NCI-H345 (cell line): Measurements from ENCODE around the gene CASR.

Experiments used
- DNase-seq: peaks from one replicate; lab custom pipeline; 2025; lab: John Stamatoyannopoulos, UW

Gene CASR

DNA sequence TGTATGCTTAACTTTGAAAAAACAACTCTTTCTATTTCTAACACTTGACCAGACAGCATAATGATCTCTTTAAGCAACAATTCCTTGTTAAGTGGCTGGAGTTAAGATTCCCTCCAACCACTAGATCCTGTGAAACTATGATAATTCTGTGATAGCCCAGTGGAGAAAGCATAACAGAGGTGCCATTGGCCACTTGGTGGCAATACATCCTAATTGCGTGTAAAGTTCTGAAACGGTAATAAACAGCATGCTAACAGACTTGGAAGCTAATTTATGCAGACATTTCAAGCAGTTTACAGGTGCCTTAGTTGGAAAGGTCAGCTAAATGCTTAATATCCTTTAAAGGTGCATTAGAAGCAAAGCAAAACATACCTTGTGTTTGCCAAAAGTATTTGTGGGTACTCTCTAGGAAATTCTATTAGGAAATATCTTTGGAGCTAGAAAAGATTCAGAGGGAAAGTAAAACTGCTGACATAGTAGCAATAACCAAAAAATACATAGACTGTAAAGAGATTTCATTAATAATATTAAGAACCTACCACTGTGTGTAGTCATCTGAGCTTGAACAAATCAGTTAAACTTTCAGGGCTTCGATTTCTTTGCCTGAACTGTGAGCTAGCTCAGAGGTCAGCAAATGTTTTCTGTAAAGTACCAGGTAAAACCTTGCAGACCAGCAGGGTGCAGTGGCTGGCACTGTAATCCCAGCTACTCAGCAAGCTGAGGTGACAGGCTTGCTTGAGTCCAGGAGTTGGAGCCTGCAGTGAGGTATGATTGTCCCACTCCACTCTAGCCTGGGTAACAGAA is 122.6 kb downstream of the CASR start:
- DNase-seq = no peak

DNA sequence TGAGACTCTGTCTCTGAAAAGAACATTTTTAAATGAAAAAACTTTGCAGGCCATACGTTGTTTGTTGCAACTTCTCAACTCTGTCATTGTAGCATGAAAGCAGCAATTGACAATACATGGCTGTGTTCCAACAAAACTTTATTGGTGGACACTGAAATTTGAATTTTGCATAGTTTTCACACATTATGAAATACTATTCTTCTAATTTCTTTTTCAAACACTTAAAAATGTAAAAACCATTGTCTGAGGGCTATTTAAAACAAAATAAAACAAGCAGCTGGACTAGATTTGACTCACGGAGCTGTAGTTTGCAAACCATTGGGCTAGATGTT is 123.1 kb downstream of the CASR start:
- DNase-seq = no peak

DNA sequence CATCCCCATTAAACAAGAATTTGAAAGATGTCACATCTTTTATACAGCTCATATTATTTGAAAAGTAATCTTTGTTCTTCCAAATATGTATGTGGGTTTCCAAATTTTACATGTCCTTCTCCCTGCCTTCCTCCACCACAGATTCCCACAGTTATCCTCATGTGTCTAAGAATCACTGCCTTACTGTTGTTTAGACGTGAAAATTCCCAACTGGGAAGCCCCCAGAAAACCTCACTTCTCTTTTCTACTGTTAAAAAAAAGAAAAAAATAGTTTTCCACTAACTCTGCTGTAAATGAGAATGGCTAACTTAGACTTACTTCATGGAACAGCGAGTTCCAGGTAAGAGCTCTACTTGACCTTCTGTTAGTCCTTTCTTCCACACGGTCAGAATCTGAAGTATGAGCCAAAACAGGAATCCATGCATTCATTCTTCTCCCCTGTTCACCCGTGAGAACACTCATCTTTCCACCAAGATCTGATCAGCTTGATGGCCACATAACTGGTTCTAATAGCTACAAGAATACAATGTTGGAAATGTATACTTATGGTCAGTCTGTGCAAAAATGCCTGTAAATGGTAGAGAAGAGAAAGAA is 123.7 kb downstream of the CASR start:
- no peak for DNase-seq

GRCh38 chr3:122307976-122308375 is 124.5 kb downstream of the CASR start:
- no peak for DNase-seq

DNA sequence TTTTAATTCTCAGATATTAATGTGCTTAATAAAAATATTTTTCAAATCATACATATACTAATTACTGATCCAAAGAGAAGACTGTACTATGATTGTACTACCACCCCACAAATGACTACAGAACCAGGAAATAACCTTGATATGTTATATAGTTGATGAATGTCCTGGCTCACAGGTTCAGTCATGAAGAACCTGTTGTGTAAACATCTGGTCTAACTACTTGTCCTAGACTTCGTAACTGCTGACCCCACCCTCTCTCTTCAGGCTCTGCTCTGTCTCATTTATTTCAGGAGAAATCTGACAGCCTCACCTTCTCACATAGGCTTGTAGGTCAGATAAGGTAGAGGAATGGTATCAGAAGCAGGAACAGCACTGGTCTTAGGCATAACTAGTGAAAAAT is 126.9 kb downstream of the CASR start:
- DNase-seq = no peak

DNA sequence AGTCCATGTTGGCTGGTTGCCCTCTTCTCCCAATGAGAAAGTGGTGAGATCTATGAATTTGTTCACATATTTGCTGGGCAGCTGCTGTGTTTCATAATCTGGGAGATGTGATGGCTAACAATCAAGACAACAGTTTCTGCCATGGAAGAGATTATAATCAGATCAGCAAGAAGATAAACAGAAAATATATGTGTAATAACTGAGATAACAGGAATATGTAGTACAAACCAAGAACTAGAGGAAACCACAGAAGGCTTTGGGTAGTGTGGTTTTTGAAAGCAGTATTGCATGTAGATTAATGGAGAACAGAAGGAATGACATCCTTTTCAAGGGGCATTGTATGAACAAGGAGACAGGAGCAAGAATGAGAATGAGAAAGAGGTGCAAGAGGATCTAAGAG is 129.4 kb downstream of the CASR start:
- no peak for DNase-seq

GRCh38 chr3:122313281-122313680 is 129.8 kb downstream of the CASR start:
- DNase-seq = no peak

GRCh38 chr3:122314228-122314876 is 130.9 kb downstream of the CASR start:
- no peak for DNase-seq

DNA sequence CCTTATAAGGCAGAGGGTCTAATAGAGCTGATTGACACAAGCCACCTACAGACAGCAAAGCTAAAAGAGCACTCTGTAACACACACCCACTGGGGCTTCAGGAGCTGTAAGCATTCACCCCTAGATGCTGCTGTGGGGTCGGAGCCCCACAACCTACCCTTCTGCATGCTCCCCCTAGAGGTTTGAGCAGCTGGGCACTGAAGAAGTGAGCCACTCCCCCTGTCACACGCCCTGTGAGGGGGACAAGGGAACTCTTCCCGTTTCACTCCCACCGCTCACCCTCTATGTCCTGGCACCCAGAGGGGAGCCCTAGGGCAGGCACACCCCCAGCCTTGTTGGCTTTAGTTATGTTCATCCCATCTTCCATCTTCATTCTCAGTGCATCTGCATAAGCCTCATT is 132.2 kb downstream of the CASR start:
- DNase-seq = no peak

- DNase-seq = no peak
These were observed 132.9 kb downstream of the CASR start for GRCh38 chr3:122316368-122316767.

GRCh38 chr3:122318620-122319019 is 135.2 kb downstream of the CASR start:
- DNase-seq = no peak

DNA sequence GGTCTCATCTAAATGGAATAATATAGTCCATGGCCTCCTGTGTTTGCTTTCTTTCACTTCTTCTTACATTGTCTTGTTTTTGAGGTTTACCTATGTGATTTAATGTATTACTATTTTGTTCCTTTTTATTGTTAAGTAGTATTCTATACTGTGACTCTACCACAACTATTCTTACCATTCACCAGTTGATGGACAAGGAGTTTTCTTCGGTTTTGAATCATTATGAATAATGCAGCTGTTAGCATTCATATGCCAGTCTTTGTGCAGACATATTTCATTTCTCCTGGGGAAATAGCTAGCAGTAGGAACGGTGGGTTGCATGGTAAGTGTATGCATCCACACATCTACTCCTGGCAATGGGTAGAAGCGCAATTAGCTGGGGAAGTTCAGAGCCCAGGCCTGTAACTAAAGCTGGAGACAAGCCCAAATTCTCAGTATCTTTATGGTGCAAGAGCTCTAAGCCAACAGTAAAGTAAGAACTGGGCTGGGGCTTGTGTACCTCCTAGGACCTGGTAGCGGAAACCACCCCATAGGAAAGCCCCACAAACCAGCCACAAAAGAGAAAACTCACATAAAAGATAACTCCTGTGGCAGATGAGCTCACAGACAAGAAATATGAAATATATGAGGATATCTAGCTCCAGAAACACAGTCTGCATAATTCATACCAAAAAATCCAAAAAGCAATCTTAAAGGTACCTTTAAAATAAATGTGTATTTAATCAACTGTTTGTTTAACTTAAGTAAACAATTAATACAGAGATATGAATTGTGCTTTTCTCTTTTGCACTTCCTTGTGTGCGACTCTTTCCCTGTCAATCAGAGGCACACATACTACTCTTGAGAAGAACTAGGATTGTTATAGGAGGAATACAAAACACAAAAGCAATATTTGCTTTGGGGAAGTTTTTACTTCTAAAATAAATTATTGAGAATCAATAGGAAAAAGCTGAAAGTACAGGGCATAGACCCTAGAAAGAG is 138.9 kb downstream of the CASR start:
- DNase-seq = no peak

- no peak for DNase-seq
These were observed 141.4 kb downstream of the CASR start, which contains the start of gene CSTA for GRCh38 chr3:122324871-122325323. Gene CSTA, plus strand, starts transcription at chr3:122325248. Its CDS starts 45 bp downstream, at chr3:122325293.

- no peak for DNase-seq
These were observed 142.3 kb downstream of the CASR start for GRCh38 chr3:122325769-122326168.

GRCh38 chr3:122331886-122332285 is 148.4 kb downstream of the CASR start:
- no peak for DNase-seq

DNA sequence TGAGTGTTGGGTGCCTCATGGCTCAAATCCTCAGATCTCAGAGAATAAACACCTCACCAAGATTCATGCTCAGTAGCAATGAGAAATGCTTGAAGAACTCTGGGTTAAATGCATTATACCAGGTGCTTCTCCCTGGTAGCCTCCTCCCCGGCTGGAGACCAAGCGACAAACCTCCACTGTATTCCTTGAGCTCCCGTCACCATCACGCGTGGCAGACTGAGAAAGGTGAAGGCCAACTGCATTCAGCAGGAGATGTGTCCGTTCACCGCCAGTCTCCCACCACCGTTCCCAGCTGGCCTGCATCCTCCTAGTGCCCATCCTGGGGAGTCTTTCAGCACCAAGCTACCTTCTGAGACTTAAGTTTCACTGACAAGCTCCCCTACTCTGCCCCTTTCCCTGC is 149.1 kb downstream of the CASR start:
- no peak for DNase-seq
